GM23338 (cell line): Measurements from ENCODE around the gene SPAG7.

Source experiments
- CTCF ChIP-seq, 2 experiments: fragments of 200-600 bp in 1 of 2; sonication (generic) in 1 of 2; conservative IDR thresholded peaks; 2 replicates each; pipeline versions ENCODE4 v1.5.1 to v1.6.1; 2016 to 2017; ENCODE audit warnings: antibody characterized with exemption in 2 of 2, low read depth in 2 of 2, mild to moderate bottlenecking in 2 of 2, moderate library complexity in 1 of 2
- EZH2phosphoT487 ChIP-seq: fragments of 200-600 bp; sonication (generic); IDR thresholded peaks from one replicate; pipeline ENCODE4 v1.8.1; 2018; ENCODE audit warnings: antibody characterized with exemption; ENCODE audit not compliant: unreplicated experiment

- TF ChIP-seq EZH2phosphoT487 (no peak), CTCF (conservative IDR thresholded peaks at IDR 0.05; ENCODE audit: low read depth in 2 of 2) (no peak)
Measured at GRCh38 chr17:4969047-4969550, 1.5 kb upstream of the SPAG7 start.
